H9 (cell line): Measurements from ENCODE around the gene CEP128. TPM values are rescaled to one million over a fixed set of nuclear protein-coding genes. Genes with fewer than 3 reads are reported as not detected.

ENCODE experiments used
- DNase-seq: peaks from one replicate; pipeline ENCODE4 v3.0.0-alpha.2; 2017
- H2AFZ ChIP-seq: one replicate; pipeline ENCODE4 v1.6.1; 2013; ENCODE audit warnings: mild to moderate bottlenecking, low read length, control low read depth, moderate library complexity
- H2AK5ac ChIP-seq: 2 replicates; pipeline ENCODE4 v1.6.1; 2013; ENCODE audit warnings: low read length, control low read depth, mixed read lengths; ENCODE audit not compliant: insufficient read length
- H2BK120ac ChIP-seq: one replicate; pipeline ENCODE4 v1.6.1; 2013; ENCODE audit warnings: low read depth, mild to moderate bottlenecking, low read length, control low read depth, inconsistent platforms; ENCODE audit not compliant: poor library complexity, severe bottlenecking
- H2BK12ac ChIP-seq: 2 replicates; pipeline ENCODE4 v1.6.1; 2013; ENCODE audit warnings: low read length, control low read depth, mixed read lengths, low read depth; ENCODE audit not compliant: insufficient read length
- H2BK15ac ChIP-seq: 2 replicates; pipeline ENCODE4 v1.6.1; 2013; ENCODE audit warnings: low read depth, low read length, control low read depth
- H2BK20ac ChIP-seq: one replicate; pipeline ENCODE4 v1.6.1; 2013; ENCODE audit warnings: low read depth, mild to moderate bottlenecking, low read length, control low read depth, inconsistent platforms; ENCODE audit not compliant: poor library complexity, severe bottlenecking
- H2BK5ac ChIP-seq: 2 replicates; pipeline ENCODE4 v1.6.1; 2013; ENCODE audit warnings: low read length, control low read depth, mixed read lengths; ENCODE audit not compliant: insufficient read length
- H3K14ac ChIP-seq: 2 replicates; pipeline ENCODE4 v1.6.1; 2013; ENCODE audit warnings: low read length, control low read depth; ENCODE audit not compliant: insufficient read depth
- H3K18ac ChIP-seq: 2 replicates; pipeline ENCODE4 v1.6.1; 2013; ENCODE audit warnings: low read depth, mild to moderate bottlenecking, mixed read lengths, low read length, control low read depth; ENCODE audit not compliant: insufficient read length
- H3K23ac ChIP-seq: 2 replicates; pipeline ENCODE4 v1.6.1; 2013; ENCODE audit warnings: low read length, control low read depth, mixed read lengths, low read depth; ENCODE audit not compliant: insufficient read length
- H3K23me2 ChIP-seq: 2 replicates; pipeline ENCODE4 v1.6.1; 2013; ENCODE audit warnings: low read depth, mild to moderate bottlenecking, mixed read lengths, low read length, control low read depth; ENCODE audit not compliant: insufficient read length, poor library complexity, severe bottlenecking
- H3K27ac ChIP-seq: 2 replicates; pipeline ENCODE4 v1.5.1; 2013; ENCODE audit warnings: low read length, control low read depth, mixed read lengths, low read depth; ENCODE audit not compliant: insufficient read length
- H3K27me3 ChIP-seq: 2 replicates; pipeline ENCODE4 v1.6.1; 2013; ENCODE audit warnings: low read length, control low read depth, inconsistent platforms; ENCODE audit not compliant: insufficient read depth
- H3K4ac ChIP-seq: 2 replicates; pipeline ENCODE4 v1.6.1; 2013; ENCODE audit warnings: low read depth, mild to moderate bottlenecking, control low read depth, inconsistent platforms, low read length, moderate library complexity
- H3K4me1 ChIP-seq: 2 replicates; pipeline ENCODE4 v1.6.1; 2013; ENCODE audit warnings: low read length, control low read depth, inconsistent platforms; ENCODE audit not compliant: insufficient read depth
- H3K4me2 ChIP-seq: 2 replicates; pipeline ENCODE4 v1.6.1; 2013; ENCODE audit warnings: low read length, control low read depth, mixed read lengths; ENCODE audit not compliant: insufficient read length, insufficient read depth
- H3K56ac ChIP-seq: 2 replicates; pipeline ENCODE4 v1.6.1; 2013; ENCODE audit warnings: low read depth, mild to moderate bottlenecking, mixed read lengths, low read length, control low read depth; ENCODE audit not compliant: insufficient read length
- H3K79me1 ChIP-seq: 2 replicates; pipeline ENCODE4 v1.6.1; 2013; ENCODE audit warnings: low read depth, mild to moderate bottlenecking, moderate library complexity, low read length, control low read depth, inconsistent platforms; ENCODE audit not compliant: insufficient read depth, poor library complexity, severe bottlenecking
- H3K79me2 ChIP-seq: 2 replicates; pipeline ENCODE4 v1.6.1; 2013; ENCODE audit warnings: low read length, control low read depth, inconsistent platforms; ENCODE audit not compliant: insufficient read depth
- H3K9ac ChIP-seq: 2 replicates; pipeline ENCODE4 v1.6.1; 2013; ENCODE audit warnings: low read length, control low read depth, mixed read lengths; ENCODE audit not compliant: insufficient read length; ENCODE audit errors: extremely low read depth
- H3K9me3 ChIP-seq: one replicate; pipeline ENCODE4 v1.6.1; 2013; ENCODE audit warnings: low read depth, low read length, inconsistent platforms; ENCODE audit not compliant: control insufficient read depth
- H3T11ph ChIP-seq: one replicate; pipeline ENCODE4 v1.6.1; 2013; ENCODE audit warnings: mild to moderate bottlenecking, low read length, control low read depth, inconsistent platforms
- H4K20me1 ChIP-seq: one replicate; pipeline ENCODE4 v1.6.1; 2013; ENCODE audit not compliant: control insufficient read depth, insufficient read length, insufficient read depth
- H4K5ac ChIP-seq: 2 replicates; pipeline ENCODE4 v1.6.1; 2013; ENCODE audit warnings: low read depth, mild to moderate bottlenecking, mixed read lengths, low read length, control low read depth; ENCODE audit not compliant: insufficient read length
- H4K8ac ChIP-seq: replicated peaks from 2 replicates; pipeline ENCODE4 v1.6.1; 2013; ENCODE audit warnings: low read length, control low read depth, mixed read lengths, low read depth; ENCODE audit not compliant: insufficient read length
- H4K91ac ChIP-seq: 2 replicates; pipeline ENCODE4 v1.6.1; 2013; ENCODE audit warnings: low read depth, mild to moderate bottlenecking, moderate library complexity, mixed read lengths, low read length, control low read depth; ENCODE audit not compliant: insufficient read length
- H3K27ac Mint-ChIP-seq, 3 experiments: 2 replicates in 2 of 3; 3 replicates in 1 of 3; pipeline ENCODE4 v1.8.0; 2020 to 2021; ENCODE audit warnings: mixed read lengths in 3 of 3, mild to moderate bottlenecking in 1 of 3, moderate library complexity in 1 of 3
- H3K27me3 Mint-ChIP-seq: 2 replicates; pipeline ENCODE4 v1.8.0; 2021; ENCODE audit warnings: low read depth, mild to moderate bottlenecking, moderate library complexity, mixed read lengths
- H3K36me3 Mint-ChIP-seq, 3 experiments: 2 replicates in 2 of 3; 3 replicates in 1 of 3; pipeline ENCODE4 v1.8.0; 2020 to 2021; ENCODE audit warnings: low read depth in 3 of 3, mixed read lengths in 3 of 3; ENCODE audit not compliant: insufficient read depth in 1 of 3
- H3K4me1 Mint-ChIP-seq, 2 experiments: 2 replicates each; pipeline ENCODE4 v1.8.0; 2020; ENCODE audit warnings: mixed read lengths in 2 of 2
- H3K4me3 Mint-ChIP-seq, 2 experiments: 2 replicates in 1 of 2; 3 replicates in 1 of 2; pipeline ENCODE4 v1.8.0; 2020 to 2021; ENCODE audit warnings: mild to moderate bottlenecking in 2 of 2, mixed read lengths in 2 of 2, moderate library complexity in 1 of 2
- H3K9me3 Mint-ChIP-seq, 2 experiments: 2 replicates in 1 of 2; 3 replicates in 1 of 2; pipeline ENCODE4 v1.8.0; 2020; ENCODE audit warnings: mild to moderate bottlenecking in 2 of 2, mixed read lengths in 2 of 2, moderate library complexity in 1 of 2
- WGBS: extraction: QIAGEN DNeasy Blood & Tissue Kit; methylation state at CpG from one replicate; pipeline ENCODE4 v1.1.7; 2013; ENCODE audit warnings: missing lambda C conversion rate, low lambda C conversion rate, mixed read lengths; ENCODE audit not compliant: insufficient read length; ENCODE audit errors: extremely low coverage; 5-methylcytosine and 5-hydroxymethylcytosine counted together
- total RNA-seq: library from RNA; stranded (reverse); gene quantifications from 2 replicates; pipeline ENCODE4 v1.2.1, GENCODE V29; 2021
- TF ChIP-seq, protein P1 (sequence below): fragments of 200-600 bp; sonication (generic); conservative IDR thresholded peaks from 3 replicates; pipeline ENCODE4 v1.8.0; 2021; ENCODE audit warnings: antibody characterized with exemption, mild to moderate bottlenecking

Gene CEP128
- total RNA-seq, 1 experiment from 2014 or later: 16.3 TPM

DNA sequence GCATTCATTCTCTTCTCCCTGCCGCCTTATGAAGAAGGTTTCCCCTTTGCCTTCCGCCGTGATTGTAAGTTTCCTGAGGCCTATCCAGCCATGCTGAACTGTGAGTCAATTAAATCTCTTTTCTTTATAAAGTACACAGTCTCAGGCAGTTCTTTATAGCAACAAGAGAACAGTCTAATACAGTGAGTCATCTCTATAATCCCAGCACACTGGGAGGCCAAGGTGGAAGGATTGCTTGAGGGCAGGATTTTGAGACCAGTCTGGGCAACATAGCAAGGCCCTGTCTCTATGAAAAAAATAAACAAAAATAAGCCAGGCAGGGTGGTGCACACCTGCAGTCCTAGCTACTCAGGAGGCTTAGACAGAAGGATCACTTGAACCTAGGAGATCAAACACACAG, 259.9 kb downstream of the CEP128 start:
- Histone ChIP-seq H2AK5ac (no peak overlapping the region), H2BK12ac (no peak overlapping the region), H3K27me3 (no peaks in the 10 kb centered on the region), H2BK120ac (no peak overlapping the region), H3K23ac (no peak overlapping the region), H3K56ac (no peak overlapping the region), H2BK15ac (no peak overlapping the region), H3K4me1 (no peaks in the 10 kb centered on the region), H4K20me1 (no peaks in the 10 kb centered on the region), H3K23me2 (no peaks in the 10 kb centered on the region), H4K5ac (no peak overlapping the region), H3K4ac (no peak overlapping the region), H3K27ac (no peak overlapping the region), H3K18ac (no peak overlapping the region), H3K14ac (no peak overlapping the region), H3K9me3 (no peaks in the 10 kb centered on the region), H3K4me2 (no peak overlapping the region), H4K8ac (no peak overlapping the region), H3K9ac (no peak overlapping the region), H3K79me1 (no peaks in the 10 kb centered on the region), H3K79me2 (no peaks in the 10 kb centered on the region; the same call in 1 of the 2 replicates), H2BK20ac (no peak overlapping the region), H3T11ph (no peak overlapping the region), H2BK5ac (no peak overlapping the region), H4K91ac (no peak overlapping the region), H2AFZ (no peak overlapping the region)
- Mint-ChIP-seq H3K4me3 (no peak overlapping the region), H3K27ac (no peak overlapping the region), H3K9me3 (peaks cover 15 to 33% of the 10 kb centered on the region in 2 experiments), H3K27me3 (no peaks in the 10 kb centered on the region), H3K36me3 (peaks cover 17 to 38% (median 29%) of the 10 kb centered on the region in 3 experiments), H3K4me1 (peaks cover 3 to 7% of the 10 kb centered on the region in 2 experiments; a peak in 2 of 4 replicates)
- TF ChIP-seq, protein P1, sequence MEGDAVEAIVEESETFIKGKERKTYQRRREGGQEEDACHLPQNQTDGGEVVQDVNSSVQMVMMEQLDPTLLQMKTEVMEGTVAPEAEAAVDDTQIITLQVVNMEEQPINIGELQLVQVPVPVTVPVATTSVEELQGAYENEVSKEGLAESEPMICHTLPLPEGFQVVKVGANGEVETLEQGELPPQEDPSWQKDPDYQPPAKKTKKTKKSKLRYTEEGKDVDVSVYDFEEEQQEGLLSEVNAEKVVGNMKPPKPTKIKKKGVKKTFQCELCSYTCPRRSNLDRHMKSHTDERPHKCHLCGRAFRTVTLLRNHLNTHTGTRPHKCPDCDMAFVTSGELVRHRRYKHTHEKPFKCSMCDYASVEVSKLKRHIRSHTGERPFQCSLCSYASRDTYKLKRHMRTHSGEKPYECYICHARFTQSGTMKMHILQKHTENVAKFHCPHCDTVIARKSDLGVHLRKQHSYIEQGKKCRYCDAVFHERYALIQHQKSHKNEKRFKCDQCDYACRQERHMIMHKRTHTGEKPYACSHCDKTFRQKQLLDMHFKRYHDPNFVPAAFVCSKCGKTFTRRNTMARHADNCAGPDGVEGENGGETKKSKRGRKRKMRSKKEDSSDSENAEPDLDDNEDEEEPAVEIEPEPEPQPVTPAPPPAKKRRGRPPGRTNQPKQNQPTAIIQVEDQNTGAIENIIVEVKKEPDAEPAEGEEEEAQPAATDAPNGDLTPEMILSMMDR: no peak
- DNase-seq: no peak
- WGBS: no CpG with 5 or more reads among the region's 3 CpGs
